ENCODE data around the gene SLC49A4. TPM values are rescaled to one million over a fixed set of nuclear protein-coding genes. Genes with fewer than 3 reads are reported as not detected.

SLC49A4 gene
- total RNA-seq, 1 donor from 2014 or later, result 18.0 TPM

- H3K4me3 Mint-ChIP-seq (ENCODE audit: unreplicated experiment), result no peak overlapping the region
- FAIRE-seq, result no peak
Measured at GRCh38 chr3:122758877-122759560, 35.9 kb upstream of the SLC49A4 start.

GRCh38 chr3:122760453-122761271 lies 34.2 kb upstream of the SLC49A4 start:
- peak overlapping the region; percentile 20 for H3K4me3 Mint-ChIP-seq (ENCODE audit: unreplicated experiment)
- Histone ChIP-seq H3K4me2 (ENCODE audit: low read length) (no peak overlapping the region), H3K9me3 (ENCODE audit: insufficient read depth, low read depth, low read length) (no peaks in the 10 kb centered on the region), H3K4me1 (ENCODE audit: insufficient read depth, low read length) (no peaks in the 10 kb centered on the region), H3K79me2 (ENCODE audit: insufficient read depth, low read length) (no peaks in the 10 kb centered on the region), H3K4me3 (ENCODE audit: insufficient read depth, low read depth, low read length) (no peak overlapping the region), H2AFZ (ENCODE audit: low read depth, low read length) (no peak overlapping the region), H3K9ac (ENCODE audit: low read length) (no peak overlapping the region), H4K20me1 (ENCODE audit: insufficient read depth, low read length) (no peaks in the 10 kb centered on the region), H3K27ac (ENCODE audit: low read depth, low read length) (no peak overlapping the region), H3K36me3 (ENCODE audit: insufficient read depth, low read length) (no peaks in the 10 kb centered on the region), H3K27me3 (ENCODE audit: insufficient read depth, low read length) (no peaks in the 10 kb centered on the region)
- peaks cover 17% of the 10 kb centered on the region for H3K4me1 Mint-ChIP-seq (ENCODE audit: low read depth, unreplicated experiment)
- H3K27ac Mint-ChIP-seq (ENCODE audit: unreplicated experiment), result peak overlapping the region; percentile 81
- no peak for FAIRE-seq
- TF ChIP-seq EZH2 (IDR thresholded peaks at IDR 0.05; ENCODE audit: insufficient read depth, low read length) (no peak), CTCF (IDR thresholded peaks at IDR 0.05; ENCODE audit: insufficient read depth, low read depth, low read length) (no peak)
- no peaks in the 10 kb centered on the region for H3K9me3 Mint-ChIP-seq (ENCODE audit: unreplicated experiment)
- H3K27me3 Mint-ChIP-seq (ENCODE audit: low read depth, unreplicated experiment), result no peaks in the 10 kb centered on the region
- H3K36me3 Mint-ChIP-seq (ENCODE audit: low read depth, unreplicated experiment), result no peaks in the 10 kb centered on the region
- DNase-seq (ENCODE audit: low read depth), result peak; percentile 17

More at GRCh38 chr3:122758877-122759560, 35.9 kb upstream of the SLC49A4 start:
- no peak for DNase-seq (ENCODE audit: low read depth)
- Mint-ChIP-seq H3K27ac (ENCODE audit: unreplicated experiment) (no peak overlapping the region), H3K4me1 (ENCODE audit: low read depth, unreplicated experiment) (peaks cover 17% of the 10 kb centered on the region), H3K36me3 (ENCODE audit: low read depth, unreplicated experiment) (no peaks in the 10 kb centered on the region), H3K9me3 (ENCODE audit: unreplicated experiment) (no peaks in the 10 kb centered on the region), H3K27me3 (ENCODE audit: low read depth, unreplicated experiment) (no peaks in the 10 kb centered on the region)
- no peaks in the 10 kb centered on the region for H4K20me1 ChIP-seq (ENCODE audit: insufficient read depth, low read length)
- H3K27me3 ChIP-seq (ENCODE audit: insufficient read depth, low read length), result no peaks in the 10 kb centered on the region
- H3K4me3 ChIP-seq (ENCODE audit: insufficient read depth, low read depth, low read length), result no peak overlapping the region
- H3K36me3 ChIP-seq (ENCODE audit: insufficient read depth, low read length), result no peaks in the 10 kb centered on the region
- H3K9ac ChIP-seq (ENCODE audit: low read length), result no peak overlapping the region
- H3K9me3 ChIP-seq (ENCODE audit: insufficient read depth, low read depth, low read length), result no peaks in the 10 kb centered on the region
- no peak overlapping the region for H3K4me2 ChIP-seq (ENCODE audit: low read length)
- no peaks in the 10 kb centered on the region for H3K4me1 ChIP-seq (ENCODE audit: insufficient read depth, low read length)
- H3K79me2 ChIP-seq (ENCODE audit: insufficient read depth, low read length), result no peaks in the 10 kb centered on the region
- TF ChIP-seq CTCF (IDR thresholded peaks at IDR 0.05; ENCODE audit: insufficient read depth, low read depth, low read length) (no peak), EZH2 (IDR thresholded peaks at IDR 0.05; ENCODE audit: insufficient read depth, low read length) (no peak)
- H2AFZ ChIP-seq (ENCODE audit: low read depth, low read length), result no peak overlapping the region
- no peak overlapping the region for H3K27ac ChIP-seq (ENCODE audit: low read depth, low read length)
